GM19468 (cell line): ENCODE data around the gene ASH1L.
"Not testable (repeated sequence)": the region's sequence is repeated elsewhere in the genome, so short reads cannot be mapped to it uniquely, and the experiment has no call there.

Source experiments
- ATAC-seq: cut with Tn5 transposase; IDR thresholded peaks from one replicate; pipeline ENCODE4 v1.9.1; 2021; ENCODE audit warnings: mild to moderate bottlenecking, moderate library complexity, moderate number of reproducible peaks; ENCODE audit not compliant: unreplicated experiment; ENCODE audit errors: extremely low read depth

ASH1L gene

DNA sequence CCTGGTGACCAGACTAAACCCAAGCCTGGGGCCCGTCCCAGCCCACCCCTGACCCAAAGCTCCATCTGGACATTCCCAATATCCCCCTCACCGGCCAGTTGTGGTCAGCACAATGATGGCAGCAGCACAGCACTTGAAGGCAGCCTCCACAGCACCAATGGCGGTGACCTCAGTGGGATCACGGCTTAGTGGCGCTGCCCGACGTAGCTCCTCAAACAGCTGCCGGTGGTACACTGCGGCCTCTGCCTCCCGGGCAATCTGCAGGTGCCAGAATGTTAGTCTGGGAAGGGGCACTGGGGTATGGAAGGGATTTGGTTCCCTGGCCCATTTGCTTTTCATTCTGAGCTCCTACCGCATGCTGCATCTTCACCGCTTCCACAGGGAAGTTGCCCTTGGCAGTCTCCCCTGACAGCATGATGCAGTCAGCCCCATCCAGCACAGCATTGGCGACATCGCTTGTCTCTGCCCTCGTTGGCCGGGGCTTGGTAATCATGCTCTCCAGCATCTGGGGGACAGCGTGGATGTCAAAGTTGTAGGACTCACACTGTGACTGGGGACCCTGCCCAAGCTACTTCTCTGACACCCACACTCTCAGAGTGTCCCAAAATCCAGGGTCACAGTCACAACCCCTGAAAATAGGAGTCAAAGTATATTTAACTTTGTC is 269.4 kb downstream of the ASH1L start:
- ATAC-seq, result no peak

- not testable (repeated sequence) for ATAC-seq
Observed at GRCh38 chr1:155291006-155291405, 271.6 kb downstream of the ASH1L start.

- ATAC-seq, result no peak
Observed at GRCh38 chr1:155287987-155288543, 274.5 kb downstream of the ASH1L start.

- ATAC-seq, result no peak
Observed at GRCh38 chr1:155286544-155286943, 276.1 kb downstream of the ASH1L start.

GRCh38 chr1:155285631-155286044 is 277.0 kb downstream of the ASH1L start:
- ATAC-seq, result no peak
